GM12891 (cell line): ENCODE results near the gene CALML5.

Source experiments
- POLR2A ChIP-seq: IDR thresholded peaks from 2 replicates; pipeline ENCODE4 v1.6.1; 2011; ENCODE audit warnings: low read depth, low read length, control low read depth
- POLR2AphosphoS5 ChIP-seq: IDR thresholded peaks from 2 replicates; pipeline ENCODE4 v1.6.1; 2011; ENCODE audit warnings: low read depth, low read length, control low read depth
- SPI1 ChIP-seq: IDR thresholded peaks from 2 replicates; pipeline ENCODE4 v1.6.1; 2011; ENCODE audit warnings: low read depth, low read length, control low read depth
- TAF1 ChIP-seq: IDR thresholded peaks from 2 replicates; pipeline ENCODE4 v1.6.1; 2011; ENCODE audit warnings: low read depth, low read length, control low read depth

DNA sequence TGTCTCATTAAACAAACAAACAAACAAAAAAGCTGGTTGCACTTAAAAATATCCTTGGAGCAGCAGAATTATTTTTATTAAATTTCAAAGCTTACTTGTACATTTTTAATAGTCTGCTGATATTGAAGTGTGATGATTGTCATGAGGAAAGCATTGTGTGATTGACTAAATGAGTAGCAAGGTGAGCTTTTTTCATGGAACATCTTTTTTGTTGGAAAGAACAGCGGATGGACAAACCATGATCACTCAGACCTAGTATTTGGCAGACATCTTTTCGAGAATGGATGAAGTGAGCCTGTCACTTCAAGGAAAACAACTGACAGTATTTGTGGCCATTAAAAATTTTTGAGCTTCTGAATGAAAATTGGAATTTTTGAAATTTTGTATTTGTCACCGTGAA, 19.7 kb upstream of the CALML5 start:
- TF ChIP-seq POLR2A (no peak), POLR2AphosphoS5 (no peak), SPI1 (no peak), TAF1 (no peak)
